PFSK-1 (cell line): ENCODE results near the gene PRSS56.

ENCODE experiments used
- FOXP2 ChIP-seq: optimal IDR thresholded peaks from 2 replicates; pipeline ENCODE3; 2011; ENCODE audit warnings: borderline replicate concordance, control low read depth, inconsistent platforms; ENCODE audit not compliant: insufficient read depth; ENCODE audit errors: extremely low read length, extremely low read depth
- POLR2AphosphoS5 ChIP-seq: IDR thresholded peaks from 2 replicates; pipeline ENCODE4 v1.6.1; 2012; ENCODE audit warnings: low read depth, mild to moderate bottlenecking, control low read depth, low read length, moderate library complexity
- SIN3A ChIP-seq: IDR thresholded peaks from 2 replicates; pipeline ENCODE4 v1.6.1; 2012; ENCODE audit warnings: mild to moderate bottlenecking, low read length, moderate library complexity, borderline replicate concordance; ENCODE audit not compliant: insufficient read depth
- TAF1 ChIP-seq: IDR thresholded peaks from 2 replicates; pipeline ENCODE4 v1.6.1; 2012; ENCODE audit warnings: low read length, control low read depth, borderline replicate concordance; ENCODE audit not compliant: insufficient read depth
- TF ChIP-seq, protein P1 (sequence below), 2 experiments: IDR thresholded peaks; 2 replicates each; pipeline versions ENCODE4 v1.6.1 to v1.8.0; 2011 to 2012; ENCODE audit warnings: low read depth in 2 of 2, low read length in 2 of 2, control low read depth in 1 of 2, inconsistent platforms in 1 of 2, mild to moderate bottlenecking in 1 of 2, moderate library complexity in 1 of 2; ENCODE audit not compliant: insufficient read depth in 1 of 2

PRSS56 gene

DNA sequence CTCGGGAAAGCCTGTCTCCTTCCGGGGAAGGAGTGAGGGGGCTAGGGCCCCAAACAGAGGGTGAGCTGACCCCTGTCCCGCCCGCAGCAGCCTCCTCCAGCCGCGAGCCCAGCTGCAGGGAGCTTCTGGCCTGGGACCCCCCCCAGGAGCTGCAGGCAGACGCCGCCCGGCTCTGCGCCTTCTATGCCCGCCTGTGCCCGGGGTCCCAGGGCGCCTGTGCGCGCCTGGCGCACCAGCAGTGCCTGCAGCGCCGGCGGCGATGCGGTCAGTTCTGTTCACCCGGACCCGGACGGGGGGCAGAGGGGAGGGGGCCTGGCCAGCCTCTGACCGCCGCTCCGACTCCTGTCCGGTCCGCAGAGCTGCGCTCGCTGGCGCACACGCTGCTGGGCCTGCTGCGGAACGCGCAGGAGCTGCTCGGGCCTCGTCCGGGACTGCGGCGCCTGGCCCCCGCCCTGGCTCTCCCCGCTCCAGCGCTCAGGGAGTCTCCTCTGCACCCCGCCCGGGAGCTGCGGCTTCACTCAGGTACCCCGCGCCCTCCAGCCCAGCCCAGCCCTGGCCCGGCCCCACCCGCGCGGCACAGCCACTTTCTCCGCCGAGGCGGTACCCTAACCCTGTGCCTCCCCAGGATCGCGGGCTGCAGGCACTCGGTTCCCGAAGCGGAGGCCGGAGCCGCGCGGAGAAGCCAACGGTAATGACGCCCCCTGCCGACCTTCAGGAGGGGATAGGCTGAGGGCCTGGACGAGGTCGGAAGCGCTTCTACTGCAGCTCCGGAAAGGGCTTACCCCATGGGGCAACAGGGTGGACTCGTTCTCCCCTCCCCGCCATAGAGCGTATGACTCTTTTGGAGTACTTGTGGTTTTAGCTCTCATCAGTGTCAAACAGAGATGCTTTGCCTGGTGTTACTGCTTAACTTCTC is 3.8 kb downstream of the PRSS56 start:
- TF ChIP-seq FOXP2: no peak
- TF ChIP-seq, protein P1, sequence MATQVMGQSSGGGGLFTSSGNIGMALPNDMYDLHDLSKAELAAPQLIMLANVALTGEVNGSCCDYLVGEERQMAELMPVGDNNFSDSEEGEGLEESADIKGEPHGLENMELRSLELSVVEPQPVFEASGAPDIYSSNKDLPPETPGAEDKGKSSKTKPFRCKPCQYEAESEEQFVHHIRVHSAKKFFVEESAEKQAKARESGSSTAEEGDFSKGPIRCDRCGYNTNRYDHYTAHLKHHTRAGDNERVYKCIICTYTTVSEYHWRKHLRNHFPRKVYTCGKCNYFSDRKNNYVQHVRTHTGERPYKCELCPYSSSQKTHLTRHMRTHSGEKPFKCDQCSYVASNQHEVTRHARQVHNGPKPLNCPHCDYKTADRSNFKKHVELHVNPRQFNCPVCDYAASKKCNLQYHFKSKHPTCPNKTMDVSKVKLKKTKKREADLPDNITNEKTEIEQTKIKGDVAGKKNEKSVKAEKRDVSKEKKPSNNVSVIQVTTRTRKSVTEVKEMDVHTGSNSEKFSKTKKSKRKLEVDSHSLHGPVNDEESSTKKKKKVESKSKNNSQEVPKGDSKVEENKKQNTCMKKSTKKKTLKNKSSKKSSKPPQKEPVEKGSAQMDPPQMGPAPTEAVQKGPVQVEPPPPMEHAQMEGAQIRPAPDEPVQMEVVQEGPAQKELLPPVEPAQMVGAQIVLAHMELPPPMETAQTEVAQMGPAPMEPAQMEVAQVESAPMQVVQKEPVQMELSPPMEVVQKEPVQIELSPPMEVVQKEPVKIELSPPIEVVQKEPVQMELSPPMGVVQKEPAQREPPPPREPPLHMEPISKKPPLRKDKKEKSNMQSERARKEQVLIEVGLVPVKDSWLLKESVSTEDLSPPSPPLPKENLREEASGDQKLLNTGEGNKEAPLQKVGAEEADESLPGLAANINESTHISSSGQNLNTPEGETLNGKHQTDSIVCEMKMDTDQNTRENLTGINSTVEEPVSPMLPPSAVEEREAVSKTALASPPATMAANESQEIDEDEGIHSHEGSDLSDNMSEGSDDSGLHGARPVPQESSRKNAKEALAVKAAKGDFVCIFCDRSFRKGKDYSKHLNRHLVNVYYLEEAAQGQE (IDR thresholded peaks at IDR 0.05; ENCODE audit: insufficient read depth in 1 of 2, low read depth in 2 of 2, low read length in 2 of 2): no peak
- TF ChIP-seq POLR2AphosphoS5: no peak
- no peak for TF ChIP-seq TAF1
- no peak for TF ChIP-seq SIN3A

DNA sequence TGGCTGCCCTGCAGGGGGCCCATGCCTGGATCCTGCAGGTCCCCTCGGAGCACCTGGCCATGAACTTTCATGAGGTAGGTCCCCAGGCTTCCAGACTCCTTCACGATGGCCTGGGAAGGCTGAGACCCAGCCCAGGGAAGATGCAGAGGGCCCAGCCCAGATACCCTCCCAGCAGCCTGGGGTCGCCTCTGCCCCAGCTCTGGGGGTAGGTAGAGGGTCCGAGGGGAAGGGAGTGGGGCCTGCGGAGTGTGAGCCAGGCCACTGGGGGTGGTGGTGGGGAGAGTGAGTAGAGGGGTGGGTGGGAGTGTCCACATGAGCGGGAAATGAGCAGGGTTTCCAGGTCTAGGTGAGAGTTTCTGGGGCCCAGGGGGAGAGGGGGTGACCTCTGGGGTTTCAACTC is 4.6 kb downstream of the PRSS56 start:
- TF ChIP-seq POLR2AphosphoS5 (no peak), FOXP2 (no peak), SIN3A (no peak), TAF1 (no peak)
- TF ChIP-seq, protein P1 (IDR thresholded peaks at IDR 0.05; ENCODE audit: insufficient read depth in 1 of 2, low read depth in 2 of 2, low read length in 2 of 2): no peak

DNA sequence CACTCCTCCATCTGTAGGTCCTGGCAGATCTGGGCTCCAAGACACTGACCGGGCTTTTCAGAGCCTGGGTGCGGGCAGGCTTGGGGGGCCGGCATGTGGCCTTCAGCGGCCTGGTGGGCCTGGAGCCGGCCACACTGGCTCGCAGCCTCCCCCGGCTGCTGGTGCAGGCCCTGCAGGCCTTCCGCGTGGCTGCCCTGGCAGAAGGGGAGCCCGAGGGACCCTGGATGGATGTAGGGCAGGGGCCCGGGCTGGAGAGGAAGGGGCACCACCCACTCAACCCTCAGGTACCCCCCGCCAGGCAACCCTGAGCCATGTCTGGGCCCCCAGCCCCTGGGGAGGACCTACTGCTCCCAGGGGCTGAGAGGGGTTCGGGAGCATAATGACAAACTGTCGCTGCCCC is 5.0 kb downstream of the PRSS56 start:
- TF ChIP-seq SIN3A: no peak
- no peak for TF ChIP-seq POLR2AphosphoS5
- no peak for TF ChIP-seq TAF1
- TF ChIP-seq, protein P1 (IDR thresholded peaks at IDR 0.05; ENCODE audit: insufficient read depth in 1 of 2, low read depth in 2 of 2, low read length in 2 of 2): no peak
- TF ChIP-seq FOXP2: no peak

DNA sequence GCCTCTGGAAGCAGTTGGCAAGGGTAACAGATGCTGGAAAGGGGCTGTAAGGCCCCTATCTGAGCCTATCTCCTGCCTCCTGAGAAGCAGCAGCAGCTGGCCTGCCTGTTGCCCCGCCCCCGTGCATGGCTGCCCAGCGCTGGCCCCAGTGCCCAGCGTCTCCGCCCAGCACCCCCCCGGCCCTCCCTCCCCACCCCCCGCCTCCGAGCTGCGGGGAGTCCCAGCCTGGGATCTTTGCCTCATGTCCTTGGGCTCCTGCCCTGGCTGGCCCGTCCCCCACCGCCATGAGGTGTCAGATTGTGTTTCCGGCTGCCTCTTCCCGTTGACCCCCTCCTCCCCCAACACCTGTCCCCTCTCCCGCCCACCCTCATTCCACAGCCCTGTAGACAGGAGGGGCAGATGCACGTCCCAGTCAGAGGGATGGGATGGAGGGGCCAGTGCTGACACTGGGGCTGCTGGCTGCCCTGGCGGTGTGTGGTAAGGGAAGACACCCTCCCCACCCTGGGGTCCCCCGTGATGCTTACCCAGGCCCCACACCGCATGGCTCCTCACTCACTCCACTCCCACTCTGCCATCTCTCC is 5.7 kb downstream of the PRSS56 start, which contains the start of gene CHRND:
TSS of gene CHRND (plus strand) at position 370 of the 581 bp plus-strand sequence. CDS start at position 426, 56 bp downstream.
- TF ChIP-seq SIN3A: no peak
- TF ChIP-seq, protein P1 (IDR thresholded peaks at IDR 0.05; ENCODE audit: insufficient read depth in 1 of 2, low read depth in 2 of 2, low read length in 2 of 2): no peak
- TF ChIP-seq TAF1: no peak
- TF ChIP-seq POLR2AphosphoS5: no peak
- no peak for TF ChIP-seq FOXP2
